SU-DHL-6 (cell line): Measurements from ENCODE around the gene PKD1L1.

ENCODE experiments used
- EZH2phosphoT487 ChIP-seq: fragments of 200-600 bp; sonication (generic), shearing (Covaris generic); conservative IDR thresholded peaks from 2 replicates; pipeline ENCODE4 v1.6.1; 2018; ENCODE audit warnings: mild to moderate bottlenecking, antibody characterized with exemption, low read length, moderate library complexity, mixed read lengths
- TF ChIP-seq, protein P1 (sequence below): fragments of 200-600 bp; sonication (generic); IDR thresholded peaks from one replicate; pipeline ENCODE4 v1.5.1; 2017; ENCODE audit warnings: antibody characterized with exemption, mild to moderate bottlenecking, low read length, moderate library complexity; ENCODE audit not compliant: insufficient read depth, poor library complexity, severe bottlenecking

DNA sequence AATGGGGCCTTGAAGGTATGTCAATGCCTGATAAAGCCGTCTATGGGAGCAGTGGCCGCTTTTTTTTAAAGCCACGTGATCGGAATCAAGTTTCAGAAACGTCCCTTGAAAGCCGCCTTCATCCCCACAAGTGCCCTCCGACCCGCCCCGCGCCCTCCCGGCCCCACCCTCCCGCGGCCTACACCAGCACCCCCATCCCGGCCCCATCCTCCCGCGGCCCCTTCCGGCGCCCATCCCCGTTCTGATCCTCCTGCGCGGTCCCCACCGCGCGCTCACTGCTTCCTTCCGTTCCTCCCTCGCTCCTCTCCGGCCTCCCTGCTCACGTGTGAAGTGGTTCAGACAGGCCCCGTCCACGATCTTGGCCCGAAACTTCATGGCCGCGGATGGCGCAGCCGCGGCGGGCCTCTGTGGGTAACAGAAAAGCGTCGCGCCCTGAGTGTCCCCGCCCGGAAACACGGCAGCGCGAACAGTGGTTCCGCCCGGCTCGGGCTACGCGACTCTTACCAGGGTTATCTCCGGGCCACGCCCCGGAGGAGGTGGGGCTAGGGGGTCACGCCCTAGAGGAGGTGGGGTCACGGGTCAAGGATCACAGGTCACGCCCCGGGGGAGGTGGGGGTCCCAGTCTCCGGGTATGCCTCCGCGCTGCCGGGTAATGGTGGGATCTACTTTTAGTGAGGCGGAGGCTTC is 31.0 kb upstream of the PKD1L1 start, which contains the start of gene HUS1:
- TF ChIP-seq, protein P1, sequence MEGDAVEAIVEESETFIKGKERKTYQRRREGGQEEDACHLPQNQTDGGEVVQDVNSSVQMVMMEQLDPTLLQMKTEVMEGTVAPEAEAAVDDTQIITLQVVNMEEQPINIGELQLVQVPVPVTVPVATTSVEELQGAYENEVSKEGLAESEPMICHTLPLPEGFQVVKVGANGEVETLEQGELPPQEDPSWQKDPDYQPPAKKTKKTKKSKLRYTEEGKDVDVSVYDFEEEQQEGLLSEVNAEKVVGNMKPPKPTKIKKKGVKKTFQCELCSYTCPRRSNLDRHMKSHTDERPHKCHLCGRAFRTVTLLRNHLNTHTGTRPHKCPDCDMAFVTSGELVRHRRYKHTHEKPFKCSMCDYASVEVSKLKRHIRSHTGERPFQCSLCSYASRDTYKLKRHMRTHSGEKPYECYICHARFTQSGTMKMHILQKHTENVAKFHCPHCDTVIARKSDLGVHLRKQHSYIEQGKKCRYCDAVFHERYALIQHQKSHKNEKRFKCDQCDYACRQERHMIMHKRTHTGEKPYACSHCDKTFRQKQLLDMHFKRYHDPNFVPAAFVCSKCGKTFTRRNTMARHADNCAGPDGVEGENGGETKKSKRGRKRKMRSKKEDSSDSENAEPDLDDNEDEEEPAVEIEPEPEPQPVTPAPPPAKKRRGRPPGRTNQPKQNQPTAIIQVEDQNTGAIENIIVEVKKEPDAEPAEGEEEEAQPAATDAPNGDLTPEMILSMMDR, result no peak
- TF ChIP-seq EZH2phosphoT487, result no peak
